PC-3 (cell line): ENCODE results near the gene PTPRS.

Experiments used
- CTCF ChIP-seq: fragments of 300-600 bp; sonication (generic); conservative IDR thresholded peaks from 2 replicates; pipeline ENCODE4 v1.5.1; 2017; ENCODE audit warnings: antibody characterized with exemption, low read depth, mild to moderate bottlenecking, low read length
- EZH2phosphoT487 ChIP-seq: fragments of 300-600 bp; sonication (generic); IDR thresholded peaks from 2 replicates; pipeline ENCODE4 v1.6.1; 2018; ENCODE audit warnings: mild to moderate bottlenecking, antibody characterized with exemption, low read length, borderline replicate concordance

GRCh38 chr19:5335593-5335992, 5.0 kb downstream of the PTPRS start:
- TF ChIP-seq CTCF (no peak), EZH2phosphoT487 (no peak)
